Stimulated activated CD4-positive, alpha-beta T cell treated with anti-CD3 and anti-CD28 coated beads, Interleukin-15, amount 100 ng/mL, for 1 hour (primary cell): ENCODE results near the gene PLGRKT.
"Not testable (repeated sequence)": the region's sequence is repeated elsewhere in the genome, so short reads cannot be mapped to it uniquely, and the experiment has no call there.

Experiments
- DNase-seq, 2 donors: peaks; one replicate each; pipeline ENCODE4 v3.0.0-alpha.2; 2020; ENCODE audit warnings: low read depth in 1 of 2, low spot score in 1 of 2

Gene PLGRKT

DNA sequence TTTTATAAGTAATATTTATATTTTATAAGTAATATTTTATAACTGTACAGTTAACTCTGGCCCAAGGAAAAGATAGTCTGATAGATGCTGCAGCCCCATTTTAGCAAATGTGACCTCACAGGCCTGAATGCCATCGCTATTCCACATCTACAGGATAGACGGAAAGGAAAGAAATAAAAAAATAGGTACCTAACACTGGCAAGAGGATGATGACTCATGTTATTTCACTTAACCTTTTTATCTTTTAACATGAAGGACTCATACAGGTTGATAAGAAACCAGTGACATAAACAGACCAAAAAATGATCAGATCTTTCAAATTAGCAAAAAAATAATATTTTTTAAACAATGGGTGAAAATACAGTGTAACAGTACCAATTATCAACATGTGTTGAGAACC is 15.3 kb upstream of the PLGRKT start:
- no peak for DNase-seq

DNA sequence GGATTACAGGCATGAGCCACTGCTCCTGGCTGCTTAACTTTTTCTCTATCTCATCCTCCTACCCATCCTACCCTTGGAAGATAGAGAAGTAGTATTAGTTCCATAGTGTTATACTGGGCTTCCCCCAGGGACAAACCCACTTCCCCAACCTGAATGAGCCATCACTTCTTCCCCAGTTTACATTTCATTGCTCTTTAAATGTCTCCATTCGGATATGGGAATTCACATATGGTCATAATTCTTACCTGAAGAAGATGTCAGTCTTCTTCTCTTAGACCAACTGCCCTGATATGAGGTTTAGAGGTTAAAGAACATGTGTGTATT is 14.5 kb upstream of the PLGRKT start:
- no peak for DNase-seq

DNA sequence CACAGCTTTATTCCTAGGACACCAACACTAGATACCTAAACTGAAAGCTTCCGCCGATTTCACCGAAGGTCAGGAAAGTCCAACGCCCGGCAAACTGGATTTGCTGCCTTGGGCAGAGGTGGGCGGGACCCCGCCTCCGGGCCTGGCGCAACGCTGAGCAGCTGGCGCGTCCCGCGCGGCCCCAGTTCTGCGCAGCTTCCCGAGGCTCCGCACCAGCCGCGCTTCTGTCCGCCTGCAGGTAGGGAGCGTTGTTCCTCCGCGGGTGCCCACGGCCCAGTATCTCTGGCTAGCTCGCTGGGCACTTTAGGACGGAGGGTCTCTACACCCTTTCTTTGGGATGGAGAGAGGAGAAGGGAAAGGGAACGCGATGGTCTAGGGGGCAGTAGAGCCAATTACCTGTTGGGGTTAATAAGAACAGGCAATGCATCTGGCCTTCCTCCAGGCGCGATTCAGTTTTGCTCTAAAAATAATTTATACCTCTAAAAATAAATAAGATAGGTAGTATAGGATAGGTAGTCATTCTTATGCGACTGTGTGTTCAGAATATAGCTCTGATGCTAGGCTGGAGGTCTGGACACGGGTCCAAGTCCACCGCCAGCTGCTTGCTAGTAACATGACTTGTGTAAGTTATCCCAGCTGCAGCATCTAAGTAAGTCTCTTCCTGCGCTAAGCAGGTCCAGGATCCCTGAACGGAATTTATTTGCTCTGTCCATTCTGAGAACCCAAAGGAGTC is 12.8 kb upstream of the PLGRKT start, which contains the start of gene CD274:
TSS of gene CD274 (plus strand) at position 184 of the 733 bp plus-strand sequence. CDS start 5,572 bp downstream, outside the sequence.
- peak; percentile 57 to 78 for DNase-seq

DNA sequence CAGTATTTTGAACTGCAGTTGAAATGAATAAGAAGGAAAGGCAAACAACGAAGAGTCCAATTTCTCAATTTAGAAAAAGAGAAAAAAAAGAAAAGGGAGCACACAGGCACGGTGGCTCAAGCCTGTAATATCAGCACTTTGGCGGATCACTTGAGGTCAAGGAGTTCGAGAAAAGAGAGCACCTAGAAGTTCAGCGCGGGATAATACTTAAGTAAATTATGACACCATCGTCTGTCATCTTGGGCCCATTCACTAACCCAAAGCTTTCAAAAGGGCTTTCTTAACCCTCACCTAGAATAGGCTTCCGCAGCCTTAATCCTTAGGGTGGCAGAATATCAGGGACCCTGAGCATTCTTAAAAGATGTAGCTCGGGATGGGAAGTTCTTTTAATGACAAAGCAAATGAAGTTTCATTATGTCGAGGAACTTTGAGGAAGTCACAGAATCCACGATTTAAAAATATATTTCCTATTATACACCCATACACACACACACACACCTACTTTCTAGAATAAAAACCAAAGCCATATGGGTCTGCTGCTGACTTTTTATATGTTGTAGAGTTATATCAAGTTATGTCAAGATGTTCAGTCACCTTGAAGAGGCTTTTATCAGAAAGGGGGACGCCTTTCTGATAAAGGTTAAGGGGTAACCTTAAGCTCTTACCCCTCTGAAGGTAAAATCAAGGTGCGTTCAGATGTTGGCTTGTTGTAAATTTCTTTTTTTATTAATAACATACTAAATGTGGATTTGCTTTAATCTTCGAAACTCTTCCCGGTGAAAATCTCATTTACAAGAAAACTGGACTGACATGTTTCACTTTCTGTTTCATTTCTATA is 12.0 kb upstream of the PLGRKT start:
- DNase-seq: no peak

DNA sequence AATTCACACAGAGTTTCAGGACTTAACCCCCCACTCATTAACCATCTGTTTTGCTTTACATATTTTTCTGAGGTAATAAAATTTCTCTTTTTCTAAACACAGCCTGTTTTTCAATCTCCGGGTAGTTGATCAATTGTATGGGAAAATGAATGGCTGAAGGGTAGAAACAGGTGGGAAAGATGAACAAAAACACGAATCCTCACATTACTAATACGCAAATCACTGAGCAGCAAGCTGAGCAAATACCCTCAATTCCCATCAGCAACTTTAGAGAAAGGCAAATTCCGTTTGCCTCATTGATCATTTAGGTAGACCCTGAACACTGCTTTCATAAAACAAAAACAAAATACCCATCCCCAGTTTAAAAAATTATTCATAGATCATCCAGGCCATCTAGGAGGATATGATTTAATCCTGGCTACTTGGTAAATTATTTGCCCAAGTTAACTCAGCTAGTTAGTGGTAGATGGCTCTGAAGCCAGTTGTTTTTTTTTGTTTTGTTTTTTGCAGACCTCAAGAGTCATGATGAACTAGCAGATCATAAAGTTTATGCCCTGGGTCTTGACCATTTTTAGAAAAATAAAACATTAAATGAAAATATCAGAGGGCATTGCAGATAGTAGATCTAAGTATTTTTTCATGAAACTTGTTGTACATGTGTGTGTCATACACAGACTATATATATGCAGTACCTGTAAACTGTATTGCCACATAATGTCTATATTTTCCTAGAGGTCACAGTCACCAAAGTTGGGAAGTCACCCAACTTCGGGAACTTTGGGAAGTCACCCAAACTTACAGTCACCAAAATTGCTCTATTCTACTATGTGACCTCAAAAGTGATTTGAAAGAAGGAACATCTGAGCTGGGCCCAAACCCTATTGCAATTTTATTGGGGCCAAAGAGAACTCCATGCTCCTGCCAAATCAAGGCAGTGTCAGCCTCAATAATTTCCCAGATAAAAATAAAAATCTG is 11.0 kb upstream of the PLGRKT start:
- no peak for DNase-seq

DNA sequence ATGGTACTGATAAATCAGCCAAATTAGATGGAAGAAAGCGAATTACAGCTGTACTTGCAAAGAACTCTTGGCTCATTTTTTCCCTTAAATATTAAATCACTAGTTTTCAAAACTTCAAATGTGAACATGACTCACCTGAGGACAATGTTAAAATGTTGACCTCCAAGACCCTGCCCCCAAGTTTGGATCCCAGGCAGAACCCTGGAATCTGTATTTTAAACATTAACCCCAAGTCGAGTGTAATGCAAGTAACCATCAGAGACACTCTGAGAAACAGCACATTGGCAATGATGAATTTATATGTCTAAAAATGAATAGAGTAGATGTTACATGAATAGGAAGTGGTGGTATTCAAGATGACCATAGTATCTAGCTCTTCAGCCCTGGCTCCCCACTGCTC is 10.3 kb upstream of the PLGRKT start:
- DNase-seq: no peak

DNA sequence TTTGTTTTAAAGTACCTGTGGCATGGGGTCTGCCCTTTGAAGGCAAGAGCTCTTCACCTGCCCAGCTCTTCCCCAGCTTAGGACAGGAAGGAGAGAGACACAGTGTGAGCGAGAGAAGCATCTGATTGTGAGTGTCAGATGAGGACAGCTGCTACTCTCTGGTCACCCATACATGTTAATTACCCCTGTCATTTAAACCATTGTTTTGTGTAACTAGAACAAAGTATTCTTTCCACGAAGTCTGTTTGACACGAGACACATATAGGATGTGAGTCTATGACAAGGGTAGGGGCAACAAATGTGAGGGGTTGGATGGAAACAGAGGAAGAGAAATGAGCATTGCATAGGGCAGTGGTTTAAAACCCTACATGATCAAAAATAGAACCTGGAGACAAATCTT is 9.6 kb upstream of the PLGRKT start:
- DNase-seq: no peak

DNA sequence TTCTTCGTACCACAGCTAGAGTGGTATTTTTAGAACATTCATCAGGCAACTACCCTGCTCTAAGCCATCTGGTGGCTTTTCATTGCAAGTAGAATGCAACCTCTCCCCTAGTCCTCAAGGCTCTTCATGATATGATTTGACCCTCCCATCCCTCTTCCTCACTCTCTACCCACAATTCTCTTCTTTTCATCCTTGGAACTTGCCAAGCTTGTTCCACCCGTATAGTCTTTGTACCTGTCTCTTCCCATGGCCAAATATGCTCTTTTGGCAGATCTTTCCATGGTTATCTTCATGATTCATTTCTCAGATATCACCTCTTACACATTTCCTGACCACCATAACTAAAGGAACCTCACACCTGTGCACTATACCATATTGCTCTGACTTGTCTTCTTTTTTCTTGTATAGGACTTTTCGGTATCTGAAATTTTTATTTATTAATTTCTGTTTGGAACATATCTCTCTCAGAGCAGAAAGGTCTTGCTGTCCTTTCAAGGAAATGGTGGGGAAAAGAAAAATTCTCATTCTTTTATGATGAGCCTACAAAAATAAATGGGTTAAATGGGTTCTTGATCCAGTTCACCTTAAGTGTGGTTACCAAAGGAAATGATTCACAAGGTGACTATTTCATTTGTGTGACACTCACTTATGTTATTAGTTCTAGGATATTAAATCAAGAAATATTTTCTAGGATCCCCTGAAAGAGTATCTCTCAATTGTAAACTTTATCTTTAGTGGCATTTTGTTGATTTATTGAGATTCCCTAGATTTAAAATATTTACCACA is 8.9 kb upstream of the PLGRKT start:
- no peak for DNase-seq

DNA sequence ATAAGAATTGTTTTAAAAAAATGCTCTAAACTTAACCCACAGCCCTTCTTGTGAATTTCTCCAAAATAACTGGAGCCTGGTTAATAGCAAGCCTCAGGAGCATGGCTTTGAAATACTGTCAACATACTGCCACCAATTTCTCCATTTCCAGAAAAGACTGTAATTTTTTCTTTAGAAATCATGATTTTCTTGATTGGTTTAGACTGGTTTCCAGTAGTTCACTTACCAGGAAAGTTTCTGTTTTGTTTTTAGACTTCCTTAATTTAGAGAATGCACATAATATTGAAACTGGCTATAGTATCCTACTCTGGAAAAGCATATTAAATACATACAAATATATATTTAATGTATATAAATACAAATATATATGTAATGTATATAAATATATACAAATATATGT is 8.2 kb upstream of the PLGRKT start:
- no peak for DNase-seq

DNA sequence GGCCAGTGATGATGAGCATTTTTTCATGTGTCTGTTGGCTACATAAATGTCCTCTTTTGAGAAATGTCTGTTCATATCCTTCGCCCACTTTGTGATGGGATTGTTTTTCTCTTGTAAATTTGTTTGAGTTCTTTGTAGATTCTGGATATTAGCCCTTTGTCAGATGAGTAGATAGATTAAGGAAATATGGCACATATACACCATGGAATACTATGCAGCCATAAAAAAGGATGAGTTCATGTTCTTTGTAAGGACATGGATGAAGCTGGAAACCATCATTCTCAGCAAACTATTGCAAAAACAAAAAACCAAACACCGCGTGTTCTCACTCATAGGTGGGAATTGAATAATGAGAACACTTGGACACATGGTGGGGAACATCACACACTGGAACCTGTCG is 7.4 kb upstream of the PLGRKT start:
- not testable (repeated sequence) for DNase-seq

DNA sequence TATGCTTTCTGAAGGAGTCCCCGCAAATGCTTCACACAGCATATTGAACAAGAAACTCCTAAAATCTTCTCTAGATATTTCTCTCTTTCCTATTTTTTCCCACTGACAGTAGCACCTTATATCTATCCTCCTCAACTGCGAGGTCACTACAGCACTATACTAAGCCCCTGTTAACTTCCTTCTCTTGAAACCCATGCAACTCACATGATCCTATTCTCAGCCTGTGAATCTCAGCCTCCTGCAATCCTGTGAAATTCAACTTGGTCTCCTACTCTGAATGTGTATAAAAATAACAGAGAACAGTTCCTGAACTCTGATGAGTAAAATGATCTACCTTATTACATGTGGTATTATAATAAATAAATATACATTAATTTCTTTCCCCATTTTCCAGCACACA is 6.1 kb upstream of the PLGRKT start:
- no peak for DNase-seq

DNA sequence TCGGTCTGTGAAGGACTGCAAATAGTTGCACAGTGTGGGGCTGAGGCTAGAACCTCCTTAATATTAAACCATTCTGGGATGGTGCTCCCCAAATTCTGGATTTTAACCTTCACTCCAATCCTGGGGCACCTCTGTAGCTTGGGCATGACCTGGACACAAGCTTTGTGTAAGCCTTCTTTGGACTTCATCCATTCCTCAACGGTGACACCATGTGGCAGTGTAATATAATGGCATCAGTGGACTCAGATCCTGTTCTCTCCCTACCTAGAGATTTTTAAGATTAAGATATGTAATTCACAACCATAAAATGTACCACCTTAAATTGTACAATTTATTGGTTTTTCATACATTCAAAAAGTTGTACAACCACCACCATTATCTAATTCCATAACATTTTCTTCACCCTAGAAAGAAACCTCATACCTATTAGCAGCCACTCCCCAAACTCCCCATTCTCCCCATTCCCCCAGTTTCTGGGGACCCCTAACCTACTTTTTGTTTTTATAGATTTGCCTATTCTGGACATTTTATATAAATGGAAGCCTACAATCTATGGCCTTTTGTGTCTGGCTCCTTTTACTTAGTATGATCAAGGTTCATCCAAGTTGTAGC is 4.8 kb upstream of the PLGRKT start:
- no peak for DNase-seq

DNA sequence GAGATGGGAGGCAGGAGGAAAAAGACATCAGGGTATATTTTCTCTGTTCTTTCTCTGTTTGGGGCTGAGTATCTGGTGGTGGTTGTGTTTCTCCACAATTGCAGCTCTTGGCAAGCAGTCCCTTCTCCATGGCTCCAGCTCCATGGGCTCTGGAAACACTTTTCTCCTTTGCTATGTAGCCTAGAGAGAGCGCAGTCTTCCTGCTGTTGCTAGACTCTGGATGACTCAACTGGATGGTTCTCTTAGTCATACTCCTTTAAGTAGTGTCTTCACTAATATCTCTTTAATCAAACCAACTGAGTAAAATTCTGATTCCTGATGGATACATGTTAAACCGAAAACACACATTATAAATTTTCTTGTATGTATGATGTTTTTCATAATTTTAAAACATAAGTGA is 3.3 kb upstream of the PLGRKT start:
- no peak for DNase-seq

DNA sequence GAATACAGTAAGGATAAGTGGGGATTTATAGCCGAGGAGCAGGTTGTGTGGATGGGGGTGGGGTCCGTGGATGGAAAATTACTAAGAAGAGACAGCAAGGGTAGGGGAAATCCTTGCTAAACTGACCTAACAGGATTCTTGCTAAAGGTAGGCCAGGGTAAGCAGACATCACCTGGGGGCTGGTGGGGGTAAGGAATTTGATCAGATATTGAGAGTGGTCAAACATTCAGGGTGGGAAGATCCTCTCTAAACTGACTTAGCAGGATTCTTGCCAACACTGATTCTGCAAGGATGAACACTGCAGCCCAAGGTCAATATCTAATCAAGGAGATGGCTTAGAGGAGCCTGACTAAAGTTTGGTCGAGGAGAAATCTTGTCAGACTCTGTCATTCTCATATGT is 2.7 kb upstream of the PLGRKT start:
- DNase-seq: no peak

DNA sequence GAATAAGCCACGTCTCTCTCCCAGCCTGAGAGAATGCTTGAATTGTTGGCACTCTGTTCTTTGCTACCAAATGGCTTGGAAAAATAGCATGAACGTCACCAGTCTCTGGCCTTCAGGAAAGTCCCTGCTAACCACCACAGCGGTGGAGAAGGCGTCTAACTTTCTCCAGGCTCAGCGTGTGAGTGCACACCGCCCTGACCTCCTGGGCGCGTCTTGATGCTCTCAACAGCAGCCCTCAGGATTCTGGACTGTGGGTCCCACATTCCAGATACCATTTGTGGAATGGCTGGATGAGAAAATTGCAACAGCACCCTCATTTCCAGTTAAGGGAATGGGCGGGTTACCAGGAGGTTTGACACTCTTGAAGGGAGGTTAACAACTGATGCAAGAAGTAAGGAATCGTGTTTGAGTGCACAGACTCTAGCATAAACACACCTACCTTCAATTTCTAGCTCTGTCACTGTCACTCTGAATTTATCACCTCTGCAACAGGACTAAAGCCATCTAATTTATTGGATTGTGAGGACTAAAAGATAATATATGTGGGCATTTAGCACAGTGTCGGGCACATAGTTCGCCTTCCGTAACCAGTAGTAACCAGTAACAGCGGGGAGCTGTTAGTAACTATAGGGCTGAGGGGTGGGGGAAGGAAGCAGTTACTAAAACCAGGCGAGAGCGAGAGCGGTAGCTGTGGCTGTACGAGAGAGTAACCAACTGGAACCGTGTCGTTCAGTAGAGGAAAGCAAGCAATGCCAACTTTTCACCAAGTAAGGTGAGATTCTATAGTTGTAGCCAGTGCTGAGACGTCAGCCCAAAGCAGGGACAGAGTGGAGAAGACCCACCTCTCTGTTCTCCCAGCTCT is 807 bp upstream of the PLGRKT start:
- DNase-seq: peak in 1 of 2 donors; percentile 18

DNA sequence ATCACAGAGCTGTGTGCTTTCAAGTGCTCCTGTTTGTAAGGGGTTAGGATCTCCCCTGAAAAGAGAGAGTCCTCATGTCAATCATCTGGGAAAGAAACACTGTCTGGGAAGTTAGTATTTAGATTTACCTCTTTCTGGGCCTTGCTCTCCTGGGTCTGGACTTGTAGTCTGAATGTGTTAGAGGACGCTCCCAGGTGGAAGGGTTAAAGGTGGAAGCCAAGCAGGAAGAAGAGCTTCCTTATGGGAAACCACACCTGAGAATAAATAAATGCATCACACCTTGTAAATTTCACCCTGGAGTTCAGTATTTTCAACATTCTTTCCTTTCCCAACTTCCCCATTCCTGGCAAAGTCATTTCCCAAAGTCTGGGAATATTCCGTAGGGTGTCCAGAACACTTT is 1.3 kb downstream of the PLGRKT start:
- no peak for DNase-seq

DNA sequence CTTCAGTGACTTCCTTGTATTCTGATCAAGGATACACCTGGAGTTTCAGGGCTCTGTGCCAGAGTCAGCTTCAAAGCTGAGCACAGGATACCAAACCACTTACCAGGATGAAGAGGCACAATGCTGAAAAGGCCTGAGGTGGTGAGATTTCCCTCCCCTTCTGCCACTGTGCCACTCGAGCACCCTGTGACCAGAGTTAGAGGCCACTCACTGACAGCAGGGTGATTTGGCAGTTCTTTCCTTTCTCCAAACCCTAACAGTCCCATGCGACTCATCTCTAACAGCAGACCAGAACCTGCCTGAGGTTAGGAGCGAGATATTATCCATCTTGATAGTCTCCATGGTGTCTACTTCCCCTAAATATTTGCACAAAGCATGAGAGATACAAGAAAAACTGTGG is 1.8 kb downstream of the PLGRKT start:
- DNase-seq: no peak

DNA sequence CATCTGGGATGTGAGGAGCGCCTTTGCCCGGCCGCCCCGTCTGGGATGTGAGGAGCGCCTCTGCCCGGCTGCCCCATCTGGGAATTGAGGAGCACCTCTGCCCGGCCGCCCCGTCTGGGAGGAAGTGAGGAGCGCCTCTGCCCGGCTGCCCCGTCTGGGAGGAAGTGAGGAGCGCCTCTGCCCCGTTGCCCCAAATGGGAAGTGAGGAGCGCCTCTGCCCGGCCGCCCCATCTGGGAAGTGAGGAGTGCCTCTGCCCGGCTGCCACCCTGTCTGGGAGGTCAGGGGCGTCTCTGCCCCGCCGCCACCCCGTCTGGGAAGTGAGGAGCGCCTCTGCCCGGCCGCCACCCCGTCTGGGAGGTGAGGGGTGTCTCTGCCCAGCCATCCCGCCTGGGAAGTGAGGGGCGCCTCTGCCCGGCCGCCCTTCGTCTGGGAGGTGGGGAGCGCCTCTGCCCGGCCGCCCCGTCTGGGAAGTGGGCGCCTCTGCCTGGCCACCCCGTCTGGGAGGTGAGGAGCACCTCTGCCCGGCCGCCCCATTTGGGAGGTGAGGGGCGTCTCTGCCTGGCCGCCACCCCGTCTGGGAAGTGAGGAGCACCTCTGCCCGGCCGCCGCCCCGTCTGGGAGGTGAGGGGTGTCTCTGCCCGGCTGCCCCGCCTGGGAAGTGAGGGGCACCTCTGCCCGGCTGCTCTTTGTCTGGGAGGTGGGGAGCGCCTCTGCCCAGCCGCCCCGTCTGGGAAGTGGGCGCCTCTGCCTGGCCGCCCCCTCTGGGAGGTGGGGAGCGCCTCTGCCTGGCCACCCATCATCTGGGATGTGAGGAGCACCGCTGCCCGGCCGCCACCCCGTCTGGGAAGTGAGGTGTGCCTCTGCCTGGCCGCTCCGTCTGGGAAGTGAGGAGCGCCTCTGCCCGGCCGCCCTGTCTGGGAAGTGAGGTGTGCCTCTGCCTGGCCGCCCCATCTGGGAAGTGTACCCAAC is 3.6 kb downstream of the PLGRKT start:
- not testable (repeated sequence) for DNase-seq
